GM12878 (cell line): ENCODE data around the gene RECQL5. TPM values are rescaled to one million over a fixed set of nuclear protein-coding genes. Genes with fewer than 3 reads are reported as not detected.

ENCODE experiments used
- ATAC-seq: fragments of 200-7000 bp; cut with Tn5 transposase; 3 replicates; pipeline ENCODE4 v1.9.1; 2020; ENCODE audit warnings: mild to moderate bottlenecking, moderate library complexity
- BruUV-seq: library from RNA; stranded (reverse); fragments of 400-500 nt; replicated peaks from 2 replicates; lab custom pipeline; 2021; lab: Mats Ljungman, UMichigan
- CTCF ChIA-PET: fragments of 300-600 bp; sonication (Branson Sonifier 250); formaldehyde crosslinking; extraction: SDS; loops from one replicate; lab custom pipeline; 2021; ENCODE audit warnings: inconsistent platforms; lab: Yijun Ruan, JAX
- POLR2A ChIA-PET: fragments of 350-600 bp; formaldehyde crosslinking; extraction: SDS; loops from one replicate; lab custom pipeline; 2021; ENCODE audit warnings: inconsistent platforms; lab: Charles Lee
- RAD21 ChIA-PET: fragments of 300-600 bp; sonication (Branson Sonifier 250); formaldehyde crosslinking; loops from one replicate; lab custom pipeline; 2023; ENCODE audit warnings: antibody characterized with exemption; ENCODE audit not compliant: unreplicated experiment; lab: Charles Lee
- SMC1A ChIA-PET: fragments of 300-600 bp; sonication (Branson Sonifier 250); formaldehyde crosslinking; loops from one replicate; lab custom pipeline; 2023; ENCODE audit not compliant: unreplicated experiment, uncharacterized antibody; lab: Charles Lee
- DNase-seq: peaks from one replicate; pipeline ENCODE4 v3.0.0-alpha.2; 2011; ENCODE audit warnings: low read depth, low spot score
- FAIRE-seq: peaks from 3 replicates; lab custom pipeline; 2011; peaks lifted over from hg19 to GRCh38; lab: Jason Lieb, UNC
- H2AFZ ChIP-seq: 2 replicates; pipeline ENCODE4 v1.6.0; 2011; ENCODE audit warnings: low read depth, low read length, control low read depth; ENCODE audit not compliant: control insufficient read depth
- H3K27ac ChIP-seq: 2 replicates; pipeline ENCODE4 v1.5.1; 2011; ENCODE audit warnings: control low read depth; ENCODE audit not compliant: control insufficient read depth, insufficient read depth
- H3K27me3 ChIP-seq, 2 experiments: replicated peaks in 1 of 2; 2 replicates each; pipeline versions ENCODE4 v1.6.0 to v1.6.1; 2011; ENCODE audit warnings: low read length in 1 of 2; ENCODE audit not compliant: control insufficient read depth in 2 of 2, insufficient read depth in 2 of 2
- H3K36me3 ChIP-seq, 2 experiments: 2 replicates each; pipeline ENCODE4 v1.5.1; 2011; ENCODE audit warnings: low read length in 1 of 2; ENCODE audit not compliant: control insufficient read depth in 2 of 2, insufficient read depth in 2 of 2
- H3K4me1 ChIP-seq: 2 replicates; pipeline ENCODE4 v1.6.1; 2011; ENCODE audit warnings: mild to moderate bottlenecking, low read length, moderate library complexity, mixed read lengths; ENCODE audit not compliant: control insufficient read depth, insufficient read depth
- H3K4me2 ChIP-seq: 2 replicates; pipeline ENCODE4 v1.6.0; 2011; ENCODE audit warnings: control low read depth; ENCODE audit not compliant: control insufficient read depth, insufficient read depth
- H3K4me3 ChIP-seq: fragments of 200-600 bp; sonication (generic); 2 replicates; pipeline ENCODE4 v1.5.1; 2016
- H3K79me2 ChIP-seq: 2 replicates; pipeline ENCODE4 v1.6.0; 2011; ENCODE audit warnings: low read length; ENCODE audit not compliant: control insufficient read depth, insufficient read depth
- H3K9ac ChIP-seq: 2 replicates; pipeline ENCODE4 v1.8.0; 2011; ENCODE audit warnings: low read length, control low read depth, mixed read lengths; ENCODE audit not compliant: control insufficient read depth, insufficient read depth
- H3K9me3 ChIP-seq: replicated peaks from 3 replicates; pipeline ENCODE4 v1.5.1; 2011; ENCODE audit warnings: mild to moderate bottlenecking, low read length; ENCODE audit not compliant: control insufficient read depth, insufficient read depth
- H4K20me1 ChIP-seq: 2 replicates; pipeline ENCODE4 v1.6.0; 2011; ENCODE audit not compliant: control insufficient read depth, insufficient read depth
- CREM ChIP-seq: IDR thresholded peaks from 2 replicates; pipeline ENCODE4 v1.6.1; 2014; ENCODE audit warnings: antibody characterized with exemption, low read depth
- EGR1 ChIP-seq, 2 experiments: IDR thresholded peaks; 1 replicate in 1 of 2; 2 replicates in 1 of 2; pipeline ENCODE4 v1.6.1; 2011 to 2012; ENCODE audit warnings: low read depth in 2 of 2, low read length in 2 of 2, borderline replicate concordance in 1 of 2, mild to moderate bottlenecking in 1 of 2, moderate library complexity in 1 of 2
- ESRRA ChIP-seq: IDR thresholded peaks from 2 replicates; pipeline ENCODE4 v1.6.1; 2012; ENCODE audit warnings: mild to moderate bottlenecking, low read length, improper control_type of control experiment
- IKZF1 ChIP-seq: fragments of 450-650 bp; conservative IDR thresholded peaks from 2 replicates; pipeline ENCODE4 v1.6.1; 2017; ENCODE audit warnings: antibody characterized with exemption, mild to moderate bottlenecking
- JUNB ChIP-seq: IDR thresholded peaks from 2 replicates; pipeline ENCODE4 v1.6.1; 2016; ENCODE audit warnings: antibody characterized with exemption, mild to moderate bottlenecking
- PKNOX1 ChIP-seq: fragments of 450-650 bp; IDR thresholded peaks from 2 replicates; pipeline ENCODE4 v1.6.1; 2016; ENCODE audit warnings: mild to moderate bottlenecking
- POU2F2 ChIP-seq: IDR thresholded peaks from 3 replicates; pipeline ENCODE4 v1.6.1; 2011; ENCODE audit warnings: low read depth, mild to moderate bottlenecking, low read length, borderline replicate concordance
- SIX5 ChIP-seq: IDR thresholded peaks from 2 replicates; pipeline ENCODE4 v1.6.1; 2011; ENCODE audit warnings: mild to moderate bottlenecking, low read depth, low read length, moderate library complexity; ENCODE audit not compliant: severe bottlenecking
- ZNF592 ChIP-seq: fragments of 450-650 bp; IDR thresholded peaks from 2 replicates; pipeline ENCODE4 v1.6.1; 2017; ENCODE audit warnings: mild to moderate bottlenecking, moderate library complexity
- ZZZ3 ChIP-seq: IDR thresholded peaks from 2 replicates; pipeline ENCODE4 v1.6.1; 2011; ENCODE audit warnings: low read depth; ENCODE audit not compliant: control insufficient read depth, insufficient read length
- WGBS: methylation state at CpG from one replicate; pipeline ENCODE4 v1.1.6; 2016; ENCODE audit warnings: low lambda C conversion rate; ENCODE audit not compliant: insufficient replicate concordance, insufficient coverage; ENCODE audit errors: missing lambda C conversion rate; 5-methylcytosine and 5-hydroxymethylcytosine counted together
- in situ Hi-C: fragments of 300-500 bp; cut with MboI; formaldehyde crosslinking; loops from 9 replicates; pipeline ENCODE4 v1.14.3; 2018; ENCODE audit warnings: mixed read lengths
- intact Hi-C: fragments of 100-400 bp; cut with micrococcal nuclease; formaldehyde crosslinking; loops from one replicate; pipeline ENCODE4 v1.14.2; 2022; ENCODE audit not compliant: unreplicated experiment
- polyA plus RNA-seq, 11 experiments: library from polyadenylated mRNA; depleted of rRNA in 4 of 11; unstranded in 6 of 11; stranded (reverse) in 5 of 11; fragments of >200 nt; fragmentation: Nextera tagmentation in 4 of 11; fragmentation: Illumina TruSeq in 1 of 11; extraction: Ambion mirVana in 4 of 11; extraction: Trizol in 1 of 11; gene quantifications; 1 replicate in 1 of 11; 2 replicates in 10 of 11; pipeline versions ENCODE4 v1.2.1 to v1.2.3, GENCODE V29; 2011 to 2016; ENCODE audit warnings: inconsistent platforms in 2 of 11, missing spikeins in 2 of 11, low read depth in 1 of 11
- total RNA-seq, 4 experiments: library from RNA; depleted of rRNA in 3 of 4; stranded (reverse); fragments of >200 nt in 3 of 4; fragmentation: Illumina TruSeq in 1 of 4; extraction: Trizol in 1 of 4; gene quantifications; 2 replicates each; pipeline versions ENCODE4 v1.2.1 to v1.2.3, GENCODE V29; 2013 to 2021
- TF ChIP-seq, protein P1 (sequence below): IDR thresholded peaks from 2 replicates; pipeline ENCODE4 v1.6.1; 2011; ENCODE audit warnings: mild to moderate bottlenecking, low read depth, low read length, moderate library complexity; ENCODE audit not compliant: insufficient replicate concordance

The RECQL5 gene
- total and polyA plus RNA-seq, 10 of the 15 experiments (the other 5 are each of a cell fraction or from before 2014, with no cell fraction given) = 3.6 to 30.6 (median 20.1) TPM

DNA sequence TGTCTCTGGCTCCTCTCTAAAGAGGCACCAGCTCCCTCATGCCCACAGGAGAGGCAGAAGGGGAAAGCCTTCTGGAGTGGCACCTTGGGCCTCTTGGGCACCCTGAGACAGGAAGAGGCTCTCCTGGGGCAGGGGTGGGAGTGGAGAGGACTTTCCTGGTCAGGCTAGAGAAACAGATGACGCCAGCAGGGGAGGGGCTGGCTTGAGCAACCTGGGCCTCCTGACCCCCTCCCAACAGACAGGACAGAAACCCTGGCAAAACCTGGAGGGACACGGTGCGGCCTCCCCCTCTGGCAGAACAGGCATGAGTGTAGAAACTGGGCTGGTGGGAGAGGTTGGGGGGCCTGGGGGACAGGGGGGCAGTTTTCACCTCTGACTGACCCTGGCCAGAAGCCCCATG lies 27.6 kb downstream of the RECQL5 start:
- H3K4me3 ChIP-seq = no peak overlapping the region
- POLR2A ChIA-PET = interaction anchor here (0.6 kb wide), 1 partner anchor 180 kb away, joined by 3 read pairs; no protein-coding TSS in a partner anchor

GRCh38 chr17:75638893-75639292 lies 28.1 kb downstream of the RECQL5 start:
- no peak overlapping the region for H3K4me3 ChIP-seq
- no TSS peak for BruUV-seq
- H3K9ac ChIP-seq = no peak overlapping the region
- no peak for FAIRE-seq
- DNase-seq = no peak
- no peak overlapping the region for H3K27ac ChIP-seq
- intact Hi-C loops = no loop called here
- POLR2A ChIA-PET = no interaction called here
- H3K9me3 ChIP-seq = no peaks in the 10 kb centered on the region
- RAD21 ChIA-PET = no interaction called here
- no peaks in the 10 kb centered on the region; the same call in 1 of the 2 replicates for H4K20me1 ChIP-seq
- no peaks in the 10 kb centered on the region for H3K79me2 ChIP-seq
- no peaks in the 10 kb centered on the region for H3K4me1 ChIP-seq
- peaks cover 0 to 3% of the 10 kb centered on the region in 2 experiments; a peak in 2 of 4 replicates for H3K36me3 ChIP-seq
- no peak overlapping the region for H3K4me2 ChIP-seq
- in situ Hi-C loops = loop anchor here (10.0 kb wide), 1 partner anchor 106 kb away; no protein-coding TSS in a partner anchor
- SMC1A ChIA-PET = no interaction called here
- 96% methylated on average over 13 of the region's 13 CpGs for WGBS
- ATAC-seq = no peak
- H3K27me3 ChIP-seq = no peaks in the 10 kb centered on the region
- H2AFZ ChIP-seq = no peak overlapping the region
- CTCF ChIA-PET = interaction anchor here (2.2 to 13.0 kb wide), 3 partner anchors 14 to 108 kb away, joined by 8 to 349 read pairs (median 336); a partner anchor contains a TSS
- TF ChIP-seq PKNOX1 (no peak), CREM (no peak), POU2F2 (no peak), EGR1 (IDR thresholded peaks at IDR 0.05; ENCODE audit: borderline replicate concordance in 1 of 2, low read depth in 2 of 2, low read length in 2 of 2) (no peak), ZNF592 (no peak), SIX5 (no peak), ZZZ3 (no peak), JUNB (no peak)
- TF ChIP-seq, protein P1, sequence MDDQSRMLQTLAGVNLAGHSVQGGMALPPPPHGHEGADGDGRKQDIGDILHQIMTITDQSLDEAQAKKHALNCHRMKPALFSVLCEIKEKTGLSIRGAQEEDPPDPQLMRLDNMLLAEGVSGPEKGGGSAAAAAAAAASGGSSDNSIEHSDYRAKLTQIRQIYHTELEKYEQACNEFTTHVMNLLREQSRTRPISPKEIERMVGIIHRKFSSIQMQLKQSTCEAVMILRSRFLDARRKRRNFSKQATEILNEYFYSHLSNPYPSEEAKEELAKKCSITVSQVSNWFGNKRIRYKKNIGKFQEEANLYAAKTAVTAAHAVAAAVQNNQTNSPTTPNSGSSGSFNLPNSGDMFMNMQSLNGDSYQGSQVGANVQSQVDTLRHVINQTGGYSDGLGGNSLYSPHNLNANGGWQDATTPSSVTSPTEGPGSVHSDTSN = no peak

More for the DNA sequence above, 27.6 kb downstream of the RECQL5 start:
- H3K9me3 ChIP-seq = no peaks in the 10 kb centered on the region
- no peak overlapping the region for H3K4me2 ChIP-seq
- intact Hi-C loops = no loop called here
- ChIA-PET SMC1A (no interaction called here), RAD21 (no interaction called here), CTCF (interaction anchor here (13.0 kb wide), 1 partner anchor 108 kb away, joined by 336 read pairs; no protein-coding TSS in a partner anchor)
- no peak for DNase-seq
- H3K27ac ChIP-seq = no peak overlapping the region
- H4K20me1 ChIP-seq = no peaks in the 10 kb centered on the region; the same call in 1 of the 2 replicates
- H3K36me3 ChIP-seq = peaks cover 0 to 3% of the 10 kb centered on the region in 2 experiments; a peak in 2 of 4 replicates
- H3K27me3 ChIP-seq = no peaks in the 10 kb centered on the region
- FAIRE-seq = no peak
- 97% methylated on average over 3 of the region's 3 CpGs for WGBS
- no peaks in the 10 kb centered on the region for H3K4me1 ChIP-seq
- H3K79me2 ChIP-seq = no peaks in the 10 kb centered on the region
- BruUV-seq = no TSS peak
- TF ChIP-seq IKZF1 (no peak), ESRRA (no peak)
- no peak overlapping the region for H2AFZ ChIP-seq
- in situ Hi-C loops = loop anchor here (10.0 kb wide), 1 partner anchor 105 kb away; no protein-coding TSS in a partner anchor
- no peak overlapping the region for H3K9ac ChIP-seq
- ATAC-seq = no peak
